ENCODE data around the gene DEFB121. TPM values are rescaled to one million over a fixed set of nuclear protein-coding genes. Genes with fewer than 3 reads are reported as not detected.

Gene DEFB121
- total and polyA plus RNA-seq, 2 donors (not counting 1 experiment from before 2014, with no cell fraction given): not detected

DNA sequence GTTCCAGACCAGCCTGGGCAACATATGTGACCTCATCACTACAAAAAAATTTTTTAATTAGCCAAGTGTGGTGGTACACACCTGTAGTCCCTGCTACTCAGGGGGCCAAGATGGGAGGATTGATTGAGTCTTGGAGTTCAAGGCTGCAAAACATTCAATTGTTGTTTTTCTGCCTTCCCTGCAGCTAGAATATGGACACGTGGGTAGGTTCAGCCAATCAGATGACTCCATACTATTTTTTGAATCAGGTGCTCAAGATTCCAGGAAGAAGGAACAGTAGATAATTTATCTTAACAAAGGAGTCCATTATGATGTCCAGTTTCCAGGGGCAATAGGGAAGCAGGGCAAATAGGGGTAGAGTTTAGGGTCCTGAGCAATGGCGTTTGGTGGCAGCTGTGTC is 13.2 kb downstream of the DEFB121 start:
- Histone ChIP-seq H3K9ac (ENCODE audit: insufficient read depth, low read length) (no peak overlapping the region), H3K4me2 (ENCODE audit: extremely low read depth, insufficient read depth, low read length) (no peak overlapping the region), H3K9me3 (ENCODE audit: control insufficient read depth, insufficient read depth, low read depth, low read length) (no peaks in the 10 kb centered on the region), H3K36me3 (ENCODE audit: control insufficient read depth, insufficient read depth, low read length) (no peaks in the 10 kb centered on the region), H3K4me1 (ENCODE audit: control insufficient read depth, extremely low read depth, insufficient read depth, low read length) (no peaks in the 10 kb centered on the region), H3K4me3 (replicated peaks in 1 of 4; ENCODE audit: control extremely low read depth in 1 of 4, insufficient read depth in 1 of 4, low read depth in 3 of 4, low read length in 4 of 4) (no peak overlapping the region), H3K27ac (ENCODE audit: insufficient read depth, low read length) (no peak overlapping the region), H4K20me1 (ENCODE audit: control insufficient read depth, extremely low read depth, insufficient read depth, low read length) (no peaks in the 10 kb centered on the region), H3K27me3 (ENCODE audit: control insufficient read depth, insufficient read depth, low read length) (no peaks in the 10 kb centered on the region), H2AFZ (ENCODE audit: low read length) (no peak overlapping the region), H3K79me2 (ENCODE audit: control insufficient read depth, insufficient read depth, low read length) (no peaks in the 10 kb centered on the region)
- no peak for DNase-seq (ENCODE audit: low read depth in 2 of 2)
- TF ChIP-seq, protein P1, sequence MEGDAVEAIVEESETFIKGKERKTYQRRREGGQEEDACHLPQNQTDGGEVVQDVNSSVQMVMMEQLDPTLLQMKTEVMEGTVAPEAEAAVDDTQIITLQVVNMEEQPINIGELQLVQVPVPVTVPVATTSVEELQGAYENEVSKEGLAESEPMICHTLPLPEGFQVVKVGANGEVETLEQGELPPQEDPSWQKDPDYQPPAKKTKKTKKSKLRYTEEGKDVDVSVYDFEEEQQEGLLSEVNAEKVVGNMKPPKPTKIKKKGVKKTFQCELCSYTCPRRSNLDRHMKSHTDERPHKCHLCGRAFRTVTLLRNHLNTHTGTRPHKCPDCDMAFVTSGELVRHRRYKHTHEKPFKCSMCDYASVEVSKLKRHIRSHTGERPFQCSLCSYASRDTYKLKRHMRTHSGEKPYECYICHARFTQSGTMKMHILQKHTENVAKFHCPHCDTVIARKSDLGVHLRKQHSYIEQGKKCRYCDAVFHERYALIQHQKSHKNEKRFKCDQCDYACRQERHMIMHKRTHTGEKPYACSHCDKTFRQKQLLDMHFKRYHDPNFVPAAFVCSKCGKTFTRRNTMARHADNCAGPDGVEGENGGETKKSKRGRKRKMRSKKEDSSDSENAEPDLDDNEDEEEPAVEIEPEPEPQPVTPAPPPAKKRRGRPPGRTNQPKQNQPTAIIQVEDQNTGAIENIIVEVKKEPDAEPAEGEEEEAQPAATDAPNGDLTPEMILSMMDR (conservative IDR thresholded peaks at IDR 0.05 in 1 of 2, IDR thresholded peaks at IDR 0.05 in 1 of 2; ENCODE audit: low read depth in 1 of 2, low read length in 2 of 2): no peak
- no peak for TF ChIP-seq EZH2 (IDR thresholded peaks at IDR 0.05; ENCODE audit: low read length, missing control alignments)

DNA sequence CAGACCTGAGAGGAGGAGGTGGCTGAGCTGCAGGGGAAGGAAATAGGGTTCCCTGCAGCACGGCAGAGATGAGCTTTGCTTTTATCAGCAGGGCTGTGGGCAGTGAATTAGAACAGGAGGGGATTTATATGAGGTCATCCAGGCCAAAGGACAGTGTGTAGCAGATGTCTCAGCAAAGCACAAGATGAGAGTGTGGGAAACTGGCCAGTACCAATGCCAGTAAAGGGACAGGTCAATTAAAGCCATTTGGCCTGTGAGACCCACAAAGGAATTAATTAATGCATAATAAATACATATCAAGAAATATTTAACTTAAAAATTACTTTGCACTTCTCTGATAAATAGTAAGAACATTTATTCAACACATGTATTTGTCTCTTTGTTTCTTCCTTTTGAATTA is 15.5 kb downstream of the DEFB121 start, which contains the start of gene DEFB119:
DEFB119 (minus strand) TSS at position 101 of the 400 bp plus-strand sequence. CDS start 107 bp downstream, outside the sequence.
- H2AFZ ChIP-seq (ENCODE audit: low read length): no peak within 1 kb of the TSS
- H3K4me3 ChIP-seq (replicated peaks in 1 of 4; ENCODE audit: control extremely low read depth in 1 of 4, insufficient read depth in 1 of 4, low read depth in 3 of 4, low read length in 4 of 4): no peak within 1 kb of the TSS
- no peaks in the 10 kb centered on the region for H3K27me3 ChIP-seq (ENCODE audit: control insufficient read depth, insufficient read depth, low read length)
- no peaks in the 10 kb centered on the region for H3K4me1 ChIP-seq (ENCODE audit: control insufficient read depth, extremely low read depth, insufficient read depth, low read length)
- no peak within 1 kb of the TSS for H3K27ac ChIP-seq (ENCODE audit: insufficient read depth, low read length)
- H3K4me2 ChIP-seq (ENCODE audit: extremely low read depth, insufficient read depth, low read length): no peak within 1 kb of the TSS
- no peak for DNase-seq (ENCODE audit: low read depth in 2 of 2)
- no peaks in the 10 kb centered on the region for H4K20me1 ChIP-seq (ENCODE audit: control insufficient read depth, extremely low read depth, insufficient read depth, low read length)
- no peak within 1 kb of the TSS for H3K9ac ChIP-seq (ENCODE audit: insufficient read depth, low read length)
- no peaks in the 10 kb centered on the region for H3K79me2 ChIP-seq (ENCODE audit: control insufficient read depth, insufficient read depth, low read length)
- H3K36me3 ChIP-seq (ENCODE audit: control insufficient read depth, insufficient read depth, low read length): no peaks in the 10 kb centered on the region
- TF ChIP-seq, protein P1 (conservative IDR thresholded peaks at IDR 0.05 in 1 of 2, IDR thresholded peaks at IDR 0.05 in 1 of 2; ENCODE audit: low read depth in 1 of 2, low read length in 2 of 2): no peak
- TF ChIP-seq EZH2 (IDR thresholded peaks at IDR 0.05; ENCODE audit: low read length, missing control alignments): no peak
- H3K9me3 ChIP-seq (ENCODE audit: control insufficient read depth, insufficient read depth, low read depth, low read length): no peaks in the 10 kb centered on the region

DNA sequence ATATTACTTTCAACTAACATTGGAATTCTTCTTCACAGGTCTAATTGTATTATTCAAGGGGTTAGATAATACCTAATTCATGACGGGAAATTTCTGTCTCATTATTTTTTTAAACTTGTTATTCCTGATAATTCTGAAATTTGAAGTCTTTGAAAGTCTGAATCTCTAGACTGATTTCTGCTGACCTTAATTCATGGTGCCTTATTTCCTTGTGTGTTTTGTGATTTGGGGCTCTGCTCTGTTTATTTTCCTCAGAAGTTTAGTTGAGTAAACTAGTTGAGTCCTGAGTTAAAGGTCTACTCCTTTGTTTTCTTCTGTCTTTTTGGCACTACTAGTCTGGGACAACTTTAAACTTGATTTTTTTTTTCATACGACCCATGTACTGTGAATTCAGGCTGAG is 31.7 kb downstream of the DEFB121 start:
- Histone ChIP-seq H3K27ac (ENCODE audit: insufficient read depth, low read length) (no peak overlapping the region), H3K9ac (ENCODE audit: insufficient read depth, low read length) (no peak overlapping the region), H2AFZ (ENCODE audit: low read length) (no peak overlapping the region), H3K4me2 (ENCODE audit: extremely low read depth, insufficient read depth, low read length) (no peak overlapping the region), H3K36me3 (ENCODE audit: control insufficient read depth, insufficient read depth, low read length) (no peaks in the 10 kb centered on the region), H3K9me3 (ENCODE audit: control insufficient read depth, insufficient read depth, low read depth, low read length) (no peaks in the 10 kb centered on the region), H3K4me3 (replicated peaks in 1 of 4; ENCODE audit: control extremely low read depth in 1 of 4, insufficient read depth in 1 of 4, low read depth in 3 of 4, low read length in 4 of 4) (no peak overlapping the region), H4K20me1 (ENCODE audit: control insufficient read depth, extremely low read depth, insufficient read depth, low read length) (no peaks in the 10 kb centered on the region), H3K27me3 (ENCODE audit: control insufficient read depth, insufficient read depth, low read length) (no peaks in the 10 kb centered on the region), H3K79me2 (ENCODE audit: control insufficient read depth, insufficient read depth, low read length) (no peaks in the 10 kb centered on the region), H3K4me1 (ENCODE audit: control insufficient read depth, extremely low read depth, insufficient read depth, low read length) (no peaks in the 10 kb centered on the region)
- DNase-seq (ENCODE audit: low read depth in 2 of 2): no peak
- TF ChIP-seq EZH2 (IDR thresholded peaks at IDR 0.05; ENCODE audit: low read length, missing control alignments): no peak
- TF ChIP-seq, protein P1 (conservative IDR thresholded peaks at IDR 0.05 in 1 of 2, IDR thresholded peaks at IDR 0.05 in 1 of 2; ENCODE audit: low read depth in 1 of 2, low read length in 2 of 2): no peak
